A673 (cell line): ENCODE results near the gene PDIA4. TPM values are rescaled to one million over a fixed set of nuclear protein-coding genes. Genes with fewer than 3 reads are reported as not detected.
"Not testable (repeated sequence)": the region's sequence is repeated elsewhere in the genome, so short reads cannot be mapped to it uniquely, and the experiment has no call there.

ENCODE experiments used
- BruUV-seq: library from RNA; stranded (reverse); fragments of 400-500 nt; replicated peaks from 2 replicates; lab custom pipeline; 2021; lab: Mats Ljungman, UMichigan
- CTCF ChIA-PET: fragments of 300-600 bp; sonication (Branson Sonifier 250); formaldehyde crosslinking; loops from one replicate; lab custom pipeline; 2022; ENCODE audit warnings: antibody characterized with exemption; lab: Charles Lee
- POLR2A ChIA-PET: fragments of 300-600 bp; sonication (Branson Sonifier 250); formaldehyde crosslinking; loops from one replicate; lab custom pipeline; 2022; ENCODE audit warnings: antibody characterized with exemption; ENCODE audit not compliant: low non-redundant PET; lab: Charles Lee
- DNase-seq: peaks from one replicate; pipeline ENCODE4 v3.0.0-alpha.2; 2015; ENCODE audit warnings: low spot score
- H3K27ac ChIP-seq: fragments of 200-600 bp; sonication (generic); 2 replicates; pipeline ENCODE4 v1.5.1; 2016; ENCODE audit warnings: mixed run types, low read depth, mild to moderate bottlenecking, mixed read lengths, antibody characterized with exemption, low read length; ENCODE audit not compliant: poor library complexity, severe bottlenecking
- H3K27me3 ChIP-seq: fragments of 200-600 bp; sonication (generic); replicated peaks from 2 replicates; pipeline ENCODE4 v1.6.1; 2017; ENCODE audit warnings: mixed run types, low read depth, mild to moderate bottlenecking, mixed read lengths, antibody characterized with exemption, low read length; ENCODE audit not compliant: insufficient read depth, poor library complexity
- H3K36me3 ChIP-seq: fragments of 200-600 bp; sonication (generic); 2 replicates; pipeline ENCODE4 v1.6.1; 2016; ENCODE audit warnings: mixed run types, mild to moderate bottlenecking, mixed read lengths, antibody characterized with exemption, low read length; ENCODE audit not compliant: insufficient read depth, poor library complexity, severe bottlenecking
- H3K4me1 ChIP-seq: fragments of 200-600 bp; sonication (generic); 2 replicates; pipeline ENCODE4 v1.6.1; 2017; ENCODE audit warnings: mixed run types, mild to moderate bottlenecking, mixed read lengths, antibody characterized with exemption, low read length; ENCODE audit not compliant: insufficient read depth, poor library complexity, severe bottlenecking
- H3K4me3 ChIP-seq: fragments of 200-600 bp; sonication (generic); 2 replicates; pipeline ENCODE4 v1.5.1; 2016; ENCODE audit warnings: low read depth, mixed run types, mild to moderate bottlenecking, mixed read lengths, low read length; ENCODE audit not compliant: poor library complexity, severe bottlenecking
- H3K9me3 ChIP-seq: fragments of 200-600 bp; sonication (generic); 2 replicates; pipeline ENCODE4 v1.6.1; 2016; ENCODE audit warnings: mixed run types, low read depth, mild to moderate bottlenecking, mixed read lengths, antibody characterized with exemption, low read length; ENCODE audit not compliant: poor library complexity, severe bottlenecking
- EZH2 ChIP-seq: fragments of 200-600 bp; sonication (generic); IDR thresholded peaks from 2 replicates; pipeline ENCODE4 v1.6.1; 2017; ENCODE audit warnings: borderline replicate concordance, low read depth, mild to moderate bottlenecking, mixed read lengths, antibody characterized with exemption, low read length; ENCODE audit not compliant: poor library complexity, severe bottlenecking
- intact Hi-C: fragments of 100-400 bp; cut with micrococcal nuclease; formaldehyde crosslinking; loops from one replicate; pipeline ENCODE4 v1.10.0; 2022; ENCODE audit not compliant: unreplicated experiment
- total RNA-seq: library from RNA; stranded (reverse); gene quantifications from 2 replicates; pipeline ENCODE4 v1.2.3, GENCODE V29; 2021
- TF ChIP-seq, protein P1 (sequence below): fragments of 300-800, 200-600 bp; sonication (generic); conservative IDR thresholded peaks from 2 replicates; pipeline ENCODE4 v1.5.1; 2017; ENCODE audit warnings: low read depth, mild to moderate bottlenecking, antibody characterized with exemption, low read length, moderate library complexity, mixed read lengths

Gene PDIA4
- total RNA-seq, 1 experiment from 2014 or later: 235 TPM

DNA sequence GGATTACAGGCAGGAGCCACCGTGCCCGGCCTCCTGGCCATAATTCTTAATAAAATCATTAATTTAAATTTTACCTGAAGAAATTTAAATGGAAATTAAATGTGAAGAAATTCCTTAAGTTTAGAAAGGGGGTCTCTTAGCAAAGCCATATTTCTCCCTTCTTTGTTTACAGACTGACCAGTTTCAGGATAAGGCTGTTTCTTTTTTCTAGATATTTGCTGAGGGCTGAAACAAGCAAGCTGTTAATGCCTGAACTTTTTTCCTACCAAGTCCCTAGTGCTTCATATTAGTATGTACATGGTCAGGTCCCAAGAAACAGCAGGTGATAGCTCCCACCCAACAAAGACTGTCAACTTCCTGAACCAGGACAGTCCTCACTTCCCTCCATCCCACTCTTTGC, 18.1 kb upstream of the PDIA4 start:
- intact Hi-C loops: no loop called here
- Histone ChIP-seq H3K36me3 (no peaks in the 10 kb centered on the region), H3K4me1 (no peaks in the 10 kb centered on the region), H3K4me3 (no peak overlapping the region), H3K27ac (no peak overlapping the region), H3K27me3 (no peaks in the 10 kb centered on the region), H3K9me3 (no peaks in the 10 kb centered on the region)
- ChIA-PET CTCF (no interaction called here), POLR2A (no interaction called here)
- TF ChIP-seq, protein P1, sequence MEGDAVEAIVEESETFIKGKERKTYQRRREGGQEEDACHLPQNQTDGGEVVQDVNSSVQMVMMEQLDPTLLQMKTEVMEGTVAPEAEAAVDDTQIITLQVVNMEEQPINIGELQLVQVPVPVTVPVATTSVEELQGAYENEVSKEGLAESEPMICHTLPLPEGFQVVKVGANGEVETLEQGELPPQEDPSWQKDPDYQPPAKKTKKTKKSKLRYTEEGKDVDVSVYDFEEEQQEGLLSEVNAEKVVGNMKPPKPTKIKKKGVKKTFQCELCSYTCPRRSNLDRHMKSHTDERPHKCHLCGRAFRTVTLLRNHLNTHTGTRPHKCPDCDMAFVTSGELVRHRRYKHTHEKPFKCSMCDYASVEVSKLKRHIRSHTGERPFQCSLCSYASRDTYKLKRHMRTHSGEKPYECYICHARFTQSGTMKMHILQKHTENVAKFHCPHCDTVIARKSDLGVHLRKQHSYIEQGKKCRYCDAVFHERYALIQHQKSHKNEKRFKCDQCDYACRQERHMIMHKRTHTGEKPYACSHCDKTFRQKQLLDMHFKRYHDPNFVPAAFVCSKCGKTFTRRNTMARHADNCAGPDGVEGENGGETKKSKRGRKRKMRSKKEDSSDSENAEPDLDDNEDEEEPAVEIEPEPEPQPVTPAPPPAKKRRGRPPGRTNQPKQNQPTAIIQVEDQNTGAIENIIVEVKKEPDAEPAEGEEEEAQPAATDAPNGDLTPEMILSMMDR: no peak
- no peak for TF ChIP-seq EZH2
- DNase-seq: no peak
- no TSS peak for BruUV-seq

DNA sequence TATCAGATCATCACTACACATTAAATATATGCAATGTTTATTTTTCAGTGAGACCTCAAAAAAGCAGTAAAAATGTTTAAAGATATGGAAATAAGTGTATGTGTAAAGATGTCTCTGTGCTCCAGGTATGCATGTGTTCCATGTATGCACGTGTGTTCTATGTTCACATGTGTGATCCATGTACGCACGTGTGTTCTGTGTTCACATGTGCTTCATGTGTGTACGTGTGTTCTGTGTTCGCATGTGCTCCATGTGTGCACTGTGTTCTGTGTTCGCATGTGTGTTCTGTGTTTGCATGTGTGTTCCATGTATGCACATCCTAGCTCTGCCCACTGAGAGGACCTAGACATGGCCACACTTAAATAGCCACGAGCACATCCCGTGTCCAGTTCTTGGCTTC, 15.6 kb upstream of the PDIA4 start:
- TF ChIP-seq, protein P1: no peak
- no peak for TF ChIP-seq EZH2
- no peaks in the 10 kb centered on the region for H3K36me3 ChIP-seq
- no peak overlapping the region for H3K4me3 ChIP-seq
- no peaks in the 10 kb centered on the region for H3K27me3 ChIP-seq
- no TSS peak for BruUV-seq
- ChIA-PET CTCF (no interaction called here), POLR2A (no interaction called here)
- intact Hi-C loops: no loop called here
- DNase-seq: no peak
- no peaks in the 10 kb centered on the region for H3K4me1 ChIP-seq
- no peak overlapping the region for H3K27ac ChIP-seq
- no peaks in the 10 kb centered on the region for H3K9me3 ChIP-seq

DNA sequence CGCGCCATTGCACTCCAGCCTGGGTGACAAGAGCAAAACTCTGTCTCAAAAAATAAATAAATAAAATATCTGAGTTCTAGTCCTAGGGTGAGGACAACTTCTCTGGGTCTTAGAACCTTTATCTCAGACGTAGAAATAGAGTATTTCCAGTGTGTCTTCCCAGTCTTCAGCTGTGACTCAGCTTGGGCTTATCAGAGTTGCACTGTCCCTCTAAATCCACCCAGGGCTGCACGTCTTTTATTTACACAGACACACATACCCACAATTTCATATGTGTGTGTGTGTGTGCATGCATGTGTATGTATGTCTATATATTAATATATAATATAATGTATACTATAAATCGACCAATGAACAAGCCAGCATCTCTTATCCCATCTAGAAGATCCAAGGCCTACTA, 13.0 kb upstream of the PDIA4 start:
- H3K27me3 ChIP-seq: no peaks in the 10 kb centered on the region
- ChIA-PET CTCF (no interaction called here), POLR2A (no interaction called here)
- intact Hi-C loops: no loop called here
- H3K36me3 ChIP-seq: no peaks in the 10 kb centered on the region
- no peak overlapping the region for H3K27ac ChIP-seq
- no peak for TF ChIP-seq EZH2
- TF ChIP-seq, protein P1: no peak
- no peak for DNase-seq
- no peaks in the 10 kb centered on the region for H3K4me1 ChIP-seq
- H3K4me3 ChIP-seq: no peak overlapping the region
- BruUV-seq: no TSS peak
- peaks cover 11% of the 10 kb centered on the region for H3K9me3 ChIP-seq

DNA sequence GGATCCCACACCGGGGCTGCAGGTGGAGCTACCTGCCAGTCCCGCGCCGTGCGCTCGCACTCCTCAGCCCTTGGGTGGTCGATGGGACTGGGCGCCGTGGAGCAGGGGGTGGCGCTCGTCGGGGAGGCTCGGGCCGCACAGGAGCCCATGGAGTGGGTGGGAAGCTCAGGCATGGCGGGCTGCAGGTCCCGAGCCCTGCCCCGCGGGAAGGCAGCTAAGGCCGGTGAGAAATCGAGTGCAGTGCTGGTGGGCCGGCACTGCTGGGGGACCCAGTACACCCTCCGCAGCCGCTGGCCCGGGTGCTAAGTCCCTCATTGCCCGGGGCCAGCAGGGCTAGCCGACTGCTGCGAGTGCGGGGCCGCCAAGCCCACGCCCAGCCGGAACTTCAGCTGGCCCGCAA, 10.3 kb upstream of the PDIA4 start:
- BruUV-seq, CTCF ChIA-PET, H3K27ac ChIP-seq, H3K4me3 ChIP-seq, H3K27me3 ChIP-seq, POLR2A ChIA-PET, H3K36me3 ChIP-seq, DNase-seq, H3K4me1 ChIP-seq, intact Hi-C loops: not testable (repeated sequence)
- peaks cover 11% of the 10 kb centered on the region for H3K9me3 ChIP-seq
